H1 (cell line): ENCODE measurements around the gene COL4A2.

Source experiments
- CHD2 ChIP-seq: IDR thresholded peaks from 2 replicates; pipeline ENCODE4 v1.6.1; 2012; ENCODE audit warnings: low read length, improper control_type of control experiment
- EP300 ChIP-seq, 2 experiments: IDR thresholded peaks; 1 replicate in 1 of 2; 2 replicates in 1 of 2; pipeline ENCODE4 v1.6.1; 2011 to 2012; ENCODE audit warnings: low read depth in 2 of 2, low read length in 2 of 2, mild to moderate bottlenecking in 2 of 2, borderline replicate concordance in 1 of 2, inconsistent platforms in 1 of 2, moderate library complexity in 1 of 2
- EZH2 ChIP-seq: fragments of 200-600 bp; sonication (generic); IDR thresholded peaks from 2 replicates; pipeline ENCODE4 v1.7.1; 2012; ENCODE audit warnings: low read depth, mild to moderate bottlenecking, moderate library complexity, low read length, inconsistent platforms; ENCODE audit not compliant: severe bottlenecking
- GABPA ChIP-seq: IDR thresholded peaks from 2 replicates; pipeline ENCODE4 v1.6.1; 2011; ENCODE audit warnings: mild to moderate bottlenecking, low read length, moderate library complexity, borderline replicate concordance; ENCODE audit not compliant: insufficient read depth
- PHF8 ChIP-seq: fragments of 200-600 bp; sonication (generic); conservative IDR thresholded peaks from 2 replicates; pipeline ENCODE4 v1.7.1; 2012; ENCODE audit warnings: low read depth, mild to moderate bottlenecking, inconsistent platforms, low read length, moderate library complexity
- RFX5 ChIP-seq: IDR thresholded peaks from 2 replicates; pipeline ENCODE4 v1.6.1; 2011; ENCODE audit warnings: low read depth, low read length, improper control_type of control experiment, borderline replicate concordance
- RXRA ChIP-seq: IDR thresholded peaks from 2 replicates; pipeline ENCODE4 v1.6.1; 2011; ENCODE audit warnings: low read depth, mild to moderate bottlenecking, low read length, moderate library complexity; ENCODE audit not compliant: insufficient read depth
- SP1 ChIP-seq: IDR thresholded peaks from 2 replicates; pipeline ENCODE4 v1.6.1; 2011; ENCODE audit warnings: low read depth, low read length
- SUZ12 ChIP-seq: fragments of 200-600 bp; sonication (generic); IDR thresholded peaks from 2 replicates; pipeline ENCODE4 v1.6.1; 2012; ENCODE audit warnings: mild to moderate bottlenecking, inconsistent platforms, low read length, moderate library complexity, mixed read lengths
- TAF1 ChIP-seq: IDR thresholded peaks from 2 replicates; pipeline ENCODE4 v1.6.1; 2011; ENCODE audit warnings: mild to moderate bottlenecking, low read depth, low read length
- ZNF274 ChIP-seq: IDR thresholded peaks from 2 replicates; pipeline ENCODE4 v1.7.0; 2012; ENCODE audit warnings: low read length, borderline replicate concordance; ENCODE audit errors: extremely low read depth
- TF ChIP-seq, protein P1 (sequence below), 3 experiments: IDR thresholded peaks; 1 replicate in 2 of 3; 2 replicates in 1 of 3; pipeline versions ENCODE4 v1.5.1 to v1.6.1; 2011; ENCODE audit warnings: low read length in 3 of 3, mild to moderate bottlenecking in 3 of 3, inconsistent platforms in 2 of 3, low read depth in 1 of 3, moderate library complexity in 1 of 3; ENCODE audit not compliant: insufficient read depth in 1 of 3; ENCODE audit errors: control extremely low read depth in 1 of 3

DNA sequence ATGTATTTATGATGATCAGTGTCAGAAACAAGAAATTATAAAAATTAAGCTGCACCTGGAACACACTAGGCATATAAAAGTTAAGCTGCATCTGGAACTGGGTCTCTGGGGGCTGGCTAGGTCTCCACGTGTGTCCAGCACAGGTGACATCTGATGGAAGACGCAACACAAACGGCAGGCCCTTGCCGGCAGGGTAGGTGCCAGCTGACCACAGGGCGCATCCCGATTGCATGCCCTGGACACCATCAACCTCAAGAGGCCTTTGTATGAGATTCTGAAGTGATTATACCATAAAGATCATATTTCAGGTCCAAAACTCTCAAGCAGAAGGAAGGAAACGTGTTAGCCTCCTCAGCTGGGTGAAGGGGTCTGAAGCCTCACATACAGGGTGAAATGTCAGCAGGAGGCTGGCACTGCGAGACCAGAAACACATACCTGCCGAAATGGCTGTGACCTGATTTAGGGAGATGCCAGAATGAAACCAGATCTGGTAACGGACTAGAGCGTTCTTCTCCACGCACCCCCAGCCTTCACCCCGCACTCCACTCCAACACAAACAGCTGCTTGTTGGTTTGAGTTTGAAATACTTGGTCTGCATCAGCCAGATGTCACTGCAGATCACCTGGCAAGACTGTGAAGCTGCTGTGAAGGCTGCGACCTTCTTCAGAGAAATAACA is 37.4 kb upstream of the COL4A2 start:
- TF ChIP-seq ZNF274 (no peak), CHD2 (no peak), SP1 (no peak), EP300 (IDR thresholded peaks at IDR 0.05; ENCODE audit: borderline replicate concordance in 1 of 2, low read depth in 2 of 2, low read length in 2 of 2) (no peak), SUZ12 (no peak), RXRA (no peak), RFX5 (no peak), TAF1 (no peak), PHF8 (no peak), GABPA (no peak), EZH2 (no peak)
- TF ChIP-seq, protein P1, sequence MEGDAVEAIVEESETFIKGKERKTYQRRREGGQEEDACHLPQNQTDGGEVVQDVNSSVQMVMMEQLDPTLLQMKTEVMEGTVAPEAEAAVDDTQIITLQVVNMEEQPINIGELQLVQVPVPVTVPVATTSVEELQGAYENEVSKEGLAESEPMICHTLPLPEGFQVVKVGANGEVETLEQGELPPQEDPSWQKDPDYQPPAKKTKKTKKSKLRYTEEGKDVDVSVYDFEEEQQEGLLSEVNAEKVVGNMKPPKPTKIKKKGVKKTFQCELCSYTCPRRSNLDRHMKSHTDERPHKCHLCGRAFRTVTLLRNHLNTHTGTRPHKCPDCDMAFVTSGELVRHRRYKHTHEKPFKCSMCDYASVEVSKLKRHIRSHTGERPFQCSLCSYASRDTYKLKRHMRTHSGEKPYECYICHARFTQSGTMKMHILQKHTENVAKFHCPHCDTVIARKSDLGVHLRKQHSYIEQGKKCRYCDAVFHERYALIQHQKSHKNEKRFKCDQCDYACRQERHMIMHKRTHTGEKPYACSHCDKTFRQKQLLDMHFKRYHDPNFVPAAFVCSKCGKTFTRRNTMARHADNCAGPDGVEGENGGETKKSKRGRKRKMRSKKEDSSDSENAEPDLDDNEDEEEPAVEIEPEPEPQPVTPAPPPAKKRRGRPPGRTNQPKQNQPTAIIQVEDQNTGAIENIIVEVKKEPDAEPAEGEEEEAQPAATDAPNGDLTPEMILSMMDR (IDR thresholded peaks at IDR 0.05; ENCODE audit: control extremely low read depth in 1 of 3, insufficient read depth in 1 of 3, low read depth in 1 of 3, low read length in 3 of 3) = no peak
